ENCODE data around the gene LRRC2. TPM values are rescaled to one million over a fixed set of nuclear protein-coding genes. Genes with fewer than 3 reads are reported as not detected.

Gene LRRC2
- total RNA-seq, 1 experiment from 2014 or later = not detected

GRCh38 chr3:46468753-46469600, 97.1 kb downstream of the LRRC2 start:
- Histone ChIP-seq H3K4me1 (ENCODE audit: control insufficient read depth, insufficient read depth, low read length) (no peaks in the 10 kb centered on the region), H3K27ac (ENCODE audit: low read length) (no peak overlapping the region), H3K4me3 (ENCODE audit: low read depth in 2 of 2, low read length in 2 of 2) (no peak overlapping the region), H3K9me3 (ENCODE audit: control insufficient read depth, insufficient read depth, low read depth, low read length) (no peaks in the 10 kb centered on the region), H3K27me3 (ENCODE audit: control insufficient read depth, insufficient read depth, low read length) (no peaks in the 10 kb centered on the region), H3K36me3 (ENCODE audit: control insufficient read depth, insufficient read depth, low read length) (no peaks in the 10 kb centered on the region)
- POLR2A ChIA-PET = no interaction called here
- CTCF ChIA-PET = no interaction called here
- intact Hi-C loops (cut with micrococcal nuclease; ENCODE audit: unreplicated experiment) (no loop called here), in situ Hi-C loops (cut with HindIII; ENCODE audit: low pct_unique_long_range_greater_than_20kb, low sequenced_read_pairs) (no loop called here)
- BruUV-seq (replicated peaks) = no TSS peak
- no peak for TF ChIP-seq SIN3A (IDR thresholded peaks at IDR 0.05; ENCODE audit: borderline replicate concordance, insufficient read depth, low read depth, low read length)
- TF ChIP-seq TCF7L2 (IDR thresholded peaks at IDR 0.05; ENCODE audit: low read depth, low read length) = no peak
- TF ChIP-seq POLR2AphosphoS5 (IDR thresholded peaks at IDR 0.05; ENCODE audit: low read depth, low read length) = no peak
- TF ChIP-seq CTCF (IDR thresholded peaks at IDR 0.05) = no peak
- TF ChIP-seq REST (IDR thresholded peaks at IDR 0.05; ENCODE audit: insufficient read depth in 1 of 2, low read depth in 2 of 2, low read length in 1 of 2) = no peak
- DNase-seq (ENCODE audit: low read depth, low spot score) = no peak
- ATAC-seq = no peak

DNA sequence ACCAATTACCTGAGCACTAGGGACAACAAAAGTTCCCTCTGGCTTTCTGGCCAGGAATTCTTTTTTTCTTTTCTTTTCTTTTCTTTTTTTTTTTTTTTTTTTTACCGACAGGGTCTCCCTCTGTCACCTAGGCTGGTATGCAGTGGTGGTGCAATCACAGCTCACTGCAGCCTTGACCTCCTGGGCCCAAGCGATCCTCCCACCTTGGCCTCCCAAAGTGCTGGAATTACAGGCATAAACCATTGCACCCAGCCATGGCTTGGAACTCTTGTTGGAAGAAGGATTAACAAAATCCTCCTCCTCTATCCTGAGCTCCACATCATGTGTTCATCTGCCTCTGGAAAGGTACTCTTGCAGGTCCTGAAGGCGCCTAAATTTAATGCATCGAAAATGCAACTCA, 98.5 kb downstream of the LRRC2 start:
- CTCF ChIA-PET = no interaction called here
- no peak for ATAC-seq
- intact Hi-C loops (cut with micrococcal nuclease; ENCODE audit: unreplicated experiment) (no loop called here), in situ Hi-C loops (cut with HindIII; ENCODE audit: low pct_unique_long_range_greater_than_20kb, low sequenced_read_pairs) (no loop called here)
- Histone ChIP-seq H3K4me3 (ENCODE audit: low read depth in 2 of 2, low read length in 2 of 2) (no peak overlapping the region), H3K27me3 (ENCODE audit: control insufficient read depth, insufficient read depth, low read length) (no peaks in the 10 kb centered on the region), H3K36me3 (ENCODE audit: control insufficient read depth, insufficient read depth, low read length) (no peaks in the 10 kb centered on the region), H3K9me3 (ENCODE audit: control insufficient read depth, insufficient read depth, low read depth, low read length) (no peaks in the 10 kb centered on the region), H3K4me1 (ENCODE audit: control insufficient read depth, insufficient read depth, low read length) (no peaks in the 10 kb centered on the region), H3K27ac (ENCODE audit: low read length) (no peak overlapping the region)
- no peak for TF ChIP-seq POLR2AphosphoS5 (IDR thresholded peaks at IDR 0.05; ENCODE audit: low read depth, low read length)
- TF ChIP-seq REST (IDR thresholded peaks at IDR 0.05; ENCODE audit: insufficient read depth in 1 of 2, low read depth in 2 of 2, low read length in 1 of 2) = no peak
- TF ChIP-seq TCF7L2 (IDR thresholded peaks at IDR 0.05; ENCODE audit: low read depth, low read length) = no peak
- no peak for TF ChIP-seq CTCF (IDR thresholded peaks at IDR 0.05)
- no peak for TF ChIP-seq SIN3A (IDR thresholded peaks at IDR 0.05; ENCODE audit: borderline replicate concordance, insufficient read depth, low read depth, low read length)
- BruUV-seq (replicated peaks) = no TSS peak
- POLR2A ChIA-PET = no interaction called here
- no peak for DNase-seq (ENCODE audit: low read depth, low spot score)

Data from Panc1 (cell line).